Measurements from ENCODE around the gene JPT1.
"Not testable (repeated sequence)": the region's sequence is repeated elsewhere in the genome, so short reads cannot be mapped to it uniquely, and the experiment has no call there.

Gene JPT1

GRCh38 chr17:75138519-75138918 lies 15.8 kb downstream of the JPT1 start:
- TF ChIP-seq EZH2phosphoT487 (IDR thresholded peaks at IDR 0.05; ENCODE audit: borderline replicate concordance, low read length) = no peak
- TF ChIP-seq CTCF (IDR thresholded peaks at IDR 0.05; ENCODE audit: low read depth, low read length, poor library complexity, severe bottlenecking) = no peak
- Histone ChIP-seq H3F3A (ENCODE audit: control insufficient read depth, insufficient read depth) (peaks cover 38% of the 10 kb centered on the region), H3K27ac (ENCODE audit: low read depth, low read length) (no peak overlapping the region), H3K36me3 (ENCODE audit: control insufficient read depth, low read length) (peaks cover 71% of the 10 kb centered on the region), H3K79me2 (ENCODE audit: control insufficient read depth, low read length) (peaks cover 3% of the 10 kb centered on the region; the same call in 1 of the 2 replicates), H3K9me2 (replicated peaks; ENCODE audit: control insufficient read depth, low read length) (no peaks in the 10 kb centered on the region), H3K4me1 (ENCODE audit: control insufficient read depth, low read length) (peaks cover 15% of the 10 kb centered on the region), H4K20me1 (ENCODE audit: control insufficient read depth, insufficient read depth, low read depth, low read length) (peaks cover 3% of the 10 kb centered on the region; the same call in 1 of the 2 replicates), H3K9me3 (ENCODE audit: control insufficient read depth, insufficient read depth, low read length) (no peaks in the 10 kb centered on the region), H3K4me2 (ENCODE audit: low read length) (no peak overlapping the region), H3K4me3 (ENCODE audit: low read length) (no peak overlapping the region), H3K27me3 (ENCODE audit: control insufficient read depth, low read length) (no peaks in the 10 kb centered on the region)

DNA sequence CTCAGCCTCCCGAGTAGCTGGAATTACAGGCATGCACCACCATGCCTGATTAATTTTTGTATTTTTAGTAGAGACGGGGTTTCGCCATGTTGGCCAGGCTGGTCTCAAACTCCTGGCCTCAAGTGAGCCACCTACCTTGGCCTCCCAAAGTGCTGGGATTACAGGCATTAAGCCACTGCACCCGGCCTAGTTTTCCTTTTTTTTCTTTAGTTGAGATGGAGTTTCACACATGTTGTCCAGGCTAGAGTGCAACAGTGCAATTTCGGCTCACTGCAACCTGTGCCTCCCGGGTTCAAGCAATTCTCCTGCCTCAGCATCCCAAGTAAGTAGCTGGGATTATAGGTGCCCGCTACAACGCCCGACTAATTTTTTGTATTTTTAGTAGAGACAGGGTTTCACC lies 16.6 kb downstream of the JPT1 start:
- H3F3A ChIP-seq (ENCODE audit: control insufficient read depth, insufficient read depth) = peaks cover 40% of the 10 kb centered on the region
- H3K36me3 ChIP-seq (ENCODE audit: control insufficient read depth, low read length) = peaks cover 64% of the 10 kb centered on the region
- not testable (repeated sequence) for H3K27ac ChIP-seq (ENCODE audit: low read depth, low read length); H3K4me2 ChIP-seq (ENCODE audit: low read length); H3K27me3 ChIP-seq (ENCODE audit: control insufficient read depth, low read length); H3K9me2 ChIP-seq (replicated peaks; ENCODE audit: control insufficient read depth, low read length); H4K20me1 ChIP-seq (ENCODE audit: control insufficient read depth, insufficient read depth, low read depth, low read length); H3K4me3 ChIP-seq (ENCODE audit: low read length); H3K9me3 ChIP-seq (ENCODE audit: control insufficient read depth, insufficient read depth, low read length); H3K79me2 ChIP-seq (ENCODE audit: control insufficient read depth, low read length)
- H3K4me1 ChIP-seq (ENCODE audit: control insufficient read depth, low read length) = peaks cover 15% of the 10 kb centered on the region

GRCh38 chr17:75135946-75136345 lies 18.4 kb downstream of the JPT1 start:
- Histone ChIP-seq H3K4me1 (ENCODE audit: control insufficient read depth, low read length) (peaks cover 12% of the 10 kb centered on the region), H4K20me1 (ENCODE audit: control insufficient read depth, insufficient read depth, low read depth, low read length) (peaks cover 3% of the 10 kb centered on the region; the same call in 1 of the 2 replicates), H3K4me2 (ENCODE audit: low read length) (no peak overlapping the region), H3K9me2 (replicated peaks; ENCODE audit: control insufficient read depth, low read length) (no peaks in the 10 kb centered on the region), H3K79me2 (ENCODE audit: control insufficient read depth, low read length) (peaks cover 4% of the 10 kb centered on the region), H3K36me3 (ENCODE audit: control insufficient read depth, low read length) (peaks cover 49% of the 10 kb centered on the region), H3K9me3 (ENCODE audit: control insufficient read depth, insufficient read depth, low read length) (no peaks in the 10 kb centered on the region), H3K27me3 (ENCODE audit: control insufficient read depth, low read length) (no peaks in the 10 kb centered on the region), H3F3A (ENCODE audit: control insufficient read depth, insufficient read depth) (peaks cover 43% of the 10 kb centered on the region), H3K27ac (ENCODE audit: low read depth, low read length) (no peak overlapping the region), H3K4me3 (ENCODE audit: low read length) (no peak overlapping the region)
- no peak for TF ChIP-seq CTCF (IDR thresholded peaks at IDR 0.05; ENCODE audit: low read depth, low read length, poor library complexity, severe bottlenecking)

- Histone ChIP-seq H3K4me2 (ENCODE audit: low read length) (no peak overlapping the region), H3K9me2 (replicated peaks; ENCODE audit: control insufficient read depth, low read length) (no peaks in the 10 kb centered on the region), H4K20me1 (ENCODE audit: control insufficient read depth, insufficient read depth, low read depth, low read length) (peaks cover 3% of the 10 kb centered on the region; the same call in 1 of the 2 replicates), H3K4me1 (ENCODE audit: control insufficient read depth, low read length) (peaks cover 11% of the 10 kb centered on the region), H3K79me2 (ENCODE audit: control insufficient read depth, low read length) (peaks cover 9% of the 10 kb centered on the region), H3K27me3 (ENCODE audit: control insufficient read depth, low read length) (no peaks in the 10 kb centered on the region), H3K36me3 (ENCODE audit: control insufficient read depth, low read length) (peaks cover 45% of the 10 kb centered on the region), H3F3A (ENCODE audit: control insufficient read depth, insufficient read depth) (peaks cover 43% of the 10 kb centered on the region), H3K4me3 (ENCODE audit: low read length) (no peak overlapping the region), H3K9me3 (ENCODE audit: control insufficient read depth, insufficient read depth, low read length) (no peaks in the 10 kb centered on the region), H3K27ac (ENCODE audit: low read depth, low read length) (no peak overlapping the region)
- TF ChIP-seq CTCF (IDR thresholded peaks at IDR 0.05; ENCODE audit: low read depth, low read length, poor library complexity, severe bottlenecking) (no peak), EZH2phosphoT487 (IDR thresholded peaks at IDR 0.05; ENCODE audit: borderline replicate concordance, low read length) (no peak)
Measured at GRCh38 chr17:75135452-75135851, 18.9 kb downstream of the JPT1 start.

DNA sequence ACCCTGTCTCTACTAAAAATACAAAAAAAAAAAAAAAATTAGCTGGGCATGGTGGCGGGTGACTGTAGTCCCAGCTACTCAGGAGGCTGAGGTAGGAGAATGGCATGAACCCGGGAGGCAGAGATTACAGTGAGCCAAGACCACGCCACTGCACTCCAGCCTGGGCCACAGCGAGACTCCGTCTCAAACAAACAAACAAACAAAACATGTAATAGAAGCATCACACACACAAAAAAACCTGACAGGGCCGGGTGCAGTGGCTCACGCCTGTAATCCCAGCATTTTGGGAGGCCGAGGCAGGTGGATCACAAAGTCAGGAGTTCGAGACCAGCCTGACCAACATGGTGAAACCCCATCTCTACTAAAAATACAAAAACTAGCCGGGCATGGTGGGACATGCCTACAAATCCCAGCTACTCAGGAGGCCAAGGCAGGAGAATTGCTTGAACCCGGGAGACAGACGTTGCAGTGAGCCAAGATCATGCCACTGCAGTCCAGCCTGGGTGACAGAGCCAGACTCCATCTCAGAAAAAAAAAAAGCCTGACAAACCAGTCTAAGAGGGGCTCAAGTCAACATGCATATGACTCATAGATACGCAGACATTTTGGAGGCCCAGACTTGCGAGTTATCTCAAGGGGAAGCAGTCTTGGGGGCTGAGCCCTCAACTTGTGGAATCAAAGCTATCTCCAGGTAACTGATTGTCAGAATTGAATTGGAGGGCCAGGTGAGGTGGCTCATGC lies 20.5 kb downstream of the JPT1 start:
- Histone ChIP-seq H3K4me1 (ENCODE audit: control insufficient read depth, low read length) (peaks cover 16% of the 10 kb centered on the region), H3K36me3 (ENCODE audit: control insufficient read depth, low read length) (peaks cover 45% of the 10 kb centered on the region), H3K79me2 (ENCODE audit: control insufficient read depth, low read length) (peaks cover 21% of the 10 kb centered on the region), H3F3A (ENCODE audit: control insufficient read depth, insufficient read depth) (peaks cover 39% of the 10 kb centered on the region)
- not testable (repeated sequence) for H3K4me3 ChIP-seq (ENCODE audit: low read length); H3K27ac ChIP-seq (ENCODE audit: low read depth, low read length); H3K9me2 ChIP-seq (replicated peaks; ENCODE audit: control insufficient read depth, low read length); H3K27me3 ChIP-seq (ENCODE audit: control insufficient read depth, low read length); H3K4me2 ChIP-seq (ENCODE audit: low read length); H4K20me1 ChIP-seq (ENCODE audit: control insufficient read depth, insufficient read depth, low read depth, low read length); H3K9me3 ChIP-seq (ENCODE audit: control insufficient read depth, insufficient read depth, low read length)
